Naive B cell (primary cell): Measurements from ENCODE around the gene VWF. TPM values are rescaled to one million over a fixed set of nuclear protein-coding genes. Genes with fewer than 3 reads are reported as not detected.

Experiments used
- ATAC-seq, 2 donors: fragments of 150-1000 bp; cut with Tn5 transposase; 2 replicates each; pipeline ENCODE4 v1.10.0; 2021; ENCODE audit warnings: low read depth in 2 of 2, mild to moderate bottlenecking in 2 of 2, moderate library complexity in 2 of 2
- DNase-seq: peaks from one replicate; pipeline ENCODE4 v3.0.0; 2022
- H3K27ac Mint-ChIP-seq, 6 donors: one replicate each; pipeline ENCODE4 v1.8.0; 2020 to 2022; ENCODE audit warnings: mild to moderate bottlenecking in 6 of 6, mixed read lengths in 6 of 6, moderate library complexity in 5 of 6, inconsistent platforms in 2 of 6
- H3K27me3 Mint-ChIP-seq, 3 donors: one replicate each; pipeline ENCODE4 v1.8.0; 2021 to 2022; ENCODE audit warnings: mixed read lengths in 3 of 3, mild to moderate bottlenecking in 1 of 3
- H3K36me3 Mint-ChIP-seq, 2 donors: one replicate each; pipeline ENCODE4 v1.8.0; 2020 to 2022; ENCODE audit warnings: mixed read lengths in 2 of 2, inconsistent platforms in 1 of 2, mild to moderate bottlenecking in 1 of 2
- H3K4me1 Mint-ChIP-seq, 3 donors: one replicate each; pipeline ENCODE4 v1.8.0; 2020 to 2022; ENCODE audit warnings: mixed read lengths in 3 of 3, inconsistent platforms in 1 of 3, mild to moderate bottlenecking in 1 of 3, moderate library complexity in 1 of 3
- H3K4me3 Mint-ChIP-seq, 8 donors: one replicate each; pipeline ENCODE4 v1.8.0; 2020 to 2022; ENCODE audit warnings: mild to moderate bottlenecking in 8 of 8, mixed read lengths in 8 of 8, moderate library complexity in 8 of 8, inconsistent platforms in 2 of 8
- H3K9me3 Mint-ChIP-seq, 7 donors: one replicate each; pipeline ENCODE4 v1.8.0; 2020 to 2022; ENCODE audit warnings: mixed read lengths in 7 of 7, mild to moderate bottlenecking in 5 of 7, inconsistent platforms in 2 of 7, moderate library complexity in 1 of 7
- polyA plus RNA-seq, 6 donors: library from polyadenylated mRNA; unstranded; fragments of 300-500 nt; fragmentation: Illumina TruSeq; gene quantifications; one replicate each; pipeline ENCODE4 v1.2.3, GENCODE V29; 2021; ENCODE audit warnings: low read depth in 6 of 6

Gene VWF
- polyA plus RNA-seq, 6 donors from 2014 or later, result 0.03 to 0.08 TPM; not detected in 4

DNA sequence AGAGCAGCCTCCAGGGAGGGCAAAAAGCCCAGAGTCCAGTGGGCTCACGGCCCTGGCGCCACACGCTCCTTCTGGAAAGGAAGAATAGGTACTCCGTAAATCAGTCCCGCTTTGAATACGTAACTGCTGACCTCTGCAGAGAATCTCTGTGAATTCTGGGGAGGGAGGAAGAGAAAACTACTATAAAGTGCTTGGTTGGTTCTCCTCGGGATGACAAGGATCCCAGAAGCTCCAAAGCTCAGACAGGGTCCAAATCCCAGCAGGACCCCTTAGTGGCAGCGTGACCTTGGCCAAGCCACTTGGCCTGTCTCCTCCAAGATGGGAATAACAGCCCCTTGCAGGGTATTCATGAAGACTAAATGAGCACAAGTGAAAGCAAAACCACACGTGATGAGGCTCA is 211.1 kb downstream of the VWF start:
- Mint-ChIP-seq H3K4me1 (no peaks in the 10 kb centered on the region), H3K4me3 (no peak overlapping the region), H3K36me3 (no peaks in the 10 kb centered on the region), H3K9me3 (no peaks in the 10 kb centered on the region), H3K27ac (no peak overlapping the region), H3K27me3 (peaks cover 9 to 11% (median 10%) of the 10 kb centered on the region in 3 donors)
- DNase-seq (no peak), ATAC-seq (no peak)

DNA sequence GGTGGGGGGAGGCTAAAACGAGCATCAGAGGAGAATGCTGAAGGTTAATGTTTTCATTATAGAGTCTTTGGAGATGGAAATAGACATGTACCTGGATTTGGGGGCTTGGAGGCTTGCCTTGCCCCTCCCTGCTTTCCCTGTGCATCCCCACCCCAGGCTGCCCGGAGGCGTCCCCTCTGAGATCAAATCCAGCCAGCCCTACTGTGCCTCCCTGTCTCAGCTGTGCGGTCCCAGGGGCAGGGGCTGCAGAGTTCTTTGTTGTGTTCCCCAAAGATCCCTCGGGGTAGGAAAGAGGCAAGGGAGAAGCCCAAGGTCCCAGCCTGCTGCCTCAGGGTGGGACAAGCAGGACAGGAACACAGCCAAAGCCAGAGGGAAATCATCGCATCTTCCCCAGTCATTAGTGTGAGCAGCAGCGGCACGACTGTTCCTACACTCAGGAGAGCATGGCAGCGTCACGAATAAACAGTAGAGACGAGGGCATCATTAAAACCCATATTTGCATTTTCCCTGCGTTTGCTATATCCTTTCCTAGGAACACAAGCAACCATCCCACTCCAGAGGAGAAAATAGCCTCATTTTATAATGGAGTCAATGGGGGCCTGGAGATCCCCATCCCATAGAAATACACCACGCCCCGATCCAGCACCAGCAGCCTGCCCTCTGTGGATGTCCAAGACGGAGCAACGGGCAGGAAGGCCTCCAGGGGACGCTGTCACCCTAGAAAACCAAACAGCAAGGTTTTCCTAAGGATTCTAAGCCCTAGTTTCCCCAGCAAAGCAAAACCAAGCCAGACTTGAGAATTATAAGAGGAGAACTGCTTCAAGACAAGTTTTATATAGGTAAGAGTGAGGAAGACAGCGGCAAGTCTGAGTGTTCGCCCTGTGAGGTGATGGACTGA is 211.8 kb downstream of the VWF start:
- DNase-seq (no peak), ATAC-seq (no peak)
- H3K9me3 Mint-ChIP-seq, result no peaks in the 10 kb centered on the region
- peaks cover 9 to 17% (median 10%) of the 10 kb centered on the region in 3 donors for H3K27me3 Mint-ChIP-seq
- H3K27ac Mint-ChIP-seq, result no peak overlapping the region
- H3K4me1 Mint-ChIP-seq, result no peaks in the 10 kb centered on the region
- H3K36me3 Mint-ChIP-seq, result no peaks in the 10 kb centered on the region
- peak overlapping the region in 1 of 8 donors; percentile 7 for H3K4me3 Mint-ChIP-seq

DNA sequence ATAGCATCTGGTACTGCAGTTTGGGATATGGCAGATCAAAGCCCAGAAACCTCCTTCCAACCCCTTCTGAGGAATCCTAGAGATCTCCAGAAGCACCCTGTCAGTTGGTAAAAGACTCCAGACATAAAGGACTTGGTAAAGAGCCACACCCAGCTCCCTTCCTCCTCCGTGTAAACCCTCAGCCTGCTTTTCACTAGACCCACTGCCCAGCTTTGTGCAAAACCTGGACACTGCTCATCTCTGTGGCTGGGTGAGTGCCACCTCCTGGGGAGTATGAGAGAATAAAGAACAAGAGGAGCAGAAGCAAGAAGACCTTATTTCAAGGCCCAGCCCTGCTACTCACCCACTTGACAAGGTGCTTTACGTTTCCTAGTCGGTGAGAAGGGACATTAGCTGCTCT is 212.5 kb downstream of the VWF start:
- Mint-ChIP-seq H3K27me3 (peaks cover 9 to 17% (median 10%) of the 10 kb centered on the region in 3 donors), H3K9me3 (no peaks in the 10 kb centered on the region), H3K4me1 (no peaks in the 10 kb centered on the region), H3K4me3 (no peak overlapping the region), H3K27ac (no peak overlapping the region), H3K36me3 (no peaks in the 10 kb centered on the region)
- DNase-seq (no peak), ATAC-seq (no peak)

DNA sequence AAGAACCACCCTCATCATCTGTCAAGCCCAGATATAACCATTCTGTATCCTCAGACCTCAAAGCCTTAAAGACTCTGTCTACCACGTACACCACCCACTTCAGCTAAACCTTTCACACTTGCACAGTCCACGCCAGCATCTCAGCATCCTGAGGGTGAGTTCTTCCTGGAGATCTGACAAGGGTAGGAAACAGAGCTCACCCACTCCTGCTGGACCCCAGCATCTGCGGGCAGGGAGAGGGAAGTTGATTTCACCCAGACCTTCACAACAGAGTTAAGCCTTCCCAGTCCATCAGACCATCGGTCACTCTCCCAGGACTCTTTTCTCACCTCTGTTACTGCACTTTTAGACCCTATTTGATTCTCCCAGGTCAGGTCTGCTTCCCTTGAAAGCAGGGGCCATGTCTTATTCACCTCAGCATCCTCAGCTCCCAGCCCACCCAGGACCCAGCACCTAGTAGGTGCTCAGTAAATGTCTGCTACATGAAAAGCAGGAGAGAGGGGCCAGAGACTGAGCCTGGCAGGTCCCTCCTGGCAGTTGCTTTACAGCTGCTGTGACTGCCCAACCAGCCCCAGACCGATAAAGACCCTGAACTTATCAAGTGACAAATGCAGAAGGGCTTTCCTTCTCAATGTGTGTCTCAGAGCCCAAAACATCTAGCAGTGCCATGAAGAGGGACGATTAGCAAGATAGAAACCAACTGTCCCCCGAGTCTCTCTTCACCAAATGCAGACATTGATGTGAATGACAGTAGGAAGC is 213.5 kb downstream of the VWF start:
- Mint-ChIP-seq H3K27ac (peak overlapping the region in 1 of 6 donors; percentile 31), H3K4me3 (peak overlapping the region in 1 of 8 donors; percentile 47)
- ATAC-seq, result no peak

DNA sequence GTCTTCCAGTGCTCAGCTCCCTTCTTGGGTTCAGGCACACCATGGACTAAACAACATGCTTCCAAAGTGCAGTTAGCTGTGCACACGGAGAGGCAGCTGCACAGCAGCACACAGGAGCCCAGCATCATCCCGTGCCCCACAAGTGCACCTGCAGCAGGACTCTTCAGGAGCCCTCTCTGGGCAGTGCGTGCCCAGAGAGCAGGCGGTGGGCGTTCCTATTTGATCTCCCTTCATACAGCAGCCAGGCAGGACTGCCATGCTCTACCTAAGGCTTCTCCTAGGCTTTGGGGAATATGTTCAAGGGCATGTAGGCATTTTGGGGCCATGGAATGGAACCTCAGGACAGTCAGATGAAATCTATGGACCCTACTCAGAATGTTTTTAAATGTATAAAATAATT is 214.9 kb downstream of the VWF start:
- Mint-ChIP-seq H3K4me3 (no peak overlapping the region), H3K27ac (no peak overlapping the region), H3K9me3 (peaks cover 0 to 1% (median 0%) of the 10 kb centered on the region in 7 donors), H3K36me3 (no peaks in the 10 kb centered on the region), H3K4me1 (no peaks in the 10 kb centered on the region), H3K27me3 (peaks cover 9 to 28% (median 21%) of the 10 kb centered on the region in 3 donors)
- ATAC-seq, result no peak
- no peak for DNase-seq

More for the DNA sequence above, 213.5 kb downstream of the VWF start:
- H3K27me3 Mint-ChIP-seq, result peaks cover 9 to 17% (median 10%) of the 10 kb centered on the region in 3 donors
- no peaks in the 10 kb centered on the region for H3K36me3 Mint-ChIP-seq
- DNase-seq, result no peak
- H3K9me3 Mint-ChIP-seq, result no peaks in the 10 kb centered on the region
- H3K4me1 Mint-ChIP-seq, result no peaks in the 10 kb centered on the region

DNA sequence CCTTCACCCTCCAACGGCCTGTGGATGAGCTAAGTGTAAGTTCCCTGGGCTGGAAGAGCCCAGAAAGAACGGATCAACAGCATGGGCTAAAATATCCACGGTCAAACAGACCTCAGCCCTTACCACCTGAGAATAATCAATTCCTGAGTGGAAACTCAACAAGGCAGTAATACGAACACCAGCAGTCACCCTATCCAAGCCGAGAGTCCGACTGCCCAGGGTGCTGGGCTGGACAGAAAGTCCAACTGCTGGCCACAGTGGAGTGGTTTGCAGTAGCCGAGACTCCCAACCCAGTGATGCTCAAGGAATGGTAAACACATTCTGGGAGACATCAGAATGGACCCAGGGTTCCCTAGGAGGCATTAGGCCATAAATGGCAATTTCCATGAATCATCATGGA is 216.2 kb downstream of the VWF start:
- peaks cover 0 to 3% (median 0%) of the 10 kb centered on the region in 7 donors for H3K9me3 Mint-ChIP-seq
- no peaks in the 10 kb centered on the region for H3K4me1 Mint-ChIP-seq

DNA sequence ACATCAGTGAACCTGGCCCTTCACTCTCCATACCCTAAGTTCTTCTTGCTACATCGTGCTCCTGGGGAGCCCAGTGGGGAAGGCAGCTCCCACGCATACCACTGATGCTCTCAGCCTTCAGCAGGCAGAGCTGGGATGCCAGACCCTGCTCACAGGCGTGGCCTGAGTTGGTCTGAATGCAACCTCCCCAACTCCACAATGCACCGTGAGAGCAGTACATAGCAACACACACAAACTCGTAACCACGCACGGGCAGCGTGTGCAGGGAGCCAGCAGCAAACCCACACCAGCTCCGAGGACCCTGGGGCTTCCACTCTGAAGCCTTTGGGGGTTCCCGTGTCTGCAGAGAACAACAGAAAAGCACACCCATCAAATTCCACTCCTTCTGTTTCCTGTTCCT is 216.7 kb downstream of the VWF start:
- peaks cover 13 to 32% (median 21%) of the 10 kb centered on the region in 3 donors for H3K27me3 Mint-ChIP-seq
- H3K4me1 Mint-ChIP-seq, result no peaks in the 10 kb centered on the region
- peaks cover 0 to 3% (median 0%) of the 10 kb centered on the region in 7 donors for H3K9me3 Mint-ChIP-seq
- no peak overlapping the region for H3K4me3 Mint-ChIP-seq
- ATAC-seq (no peak), DNase-seq (no peak)
- no peaks in the 10 kb centered on the region for H3K36me3 Mint-ChIP-seq
- H3K27ac Mint-ChIP-seq, result no peak overlapping the region

More for the DNA sequence above, 216.2 kb downstream of the VWF start:
- no peak overlapping the region for H3K4me3 Mint-ChIP-seq
- H3K27ac Mint-ChIP-seq, result no peak overlapping the region
- ATAC-seq, result no peak
- H3K27me3 Mint-ChIP-seq, result peaks cover 13 to 35% (median 25%) of the 10 kb centered on the region in 3 donors
- no peak for DNase-seq
- H3K36me3 Mint-ChIP-seq, result no peaks in the 10 kb centered on the region

DNA sequence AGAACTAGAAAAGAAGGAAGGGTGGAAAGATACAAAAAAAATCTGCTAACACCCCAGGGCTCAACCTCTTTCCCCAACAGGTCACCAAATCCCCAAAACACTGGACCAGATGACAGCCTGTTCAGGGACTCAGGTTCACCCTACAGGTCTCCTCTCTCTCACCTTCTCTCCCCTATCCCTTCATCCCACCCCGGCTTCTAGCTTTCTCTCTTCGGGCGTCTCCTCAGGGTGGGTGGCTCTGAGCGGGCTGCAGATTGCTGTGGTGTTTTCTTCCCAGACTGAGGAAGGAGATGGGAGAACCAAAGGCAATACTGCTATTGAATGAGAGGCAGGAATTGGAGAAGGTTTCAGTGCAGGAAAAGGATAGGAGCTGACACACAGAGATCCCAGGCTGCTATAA is 218.7 kb downstream of the VWF start:
- H3K4me3 Mint-ChIP-seq, result no peak overlapping the region
- no peak overlapping the region for H3K27ac Mint-ChIP-seq
- peaks cover 0 to 7% (median 0%) of the 10 kb centered on the region in 7 donors for H3K9me3 Mint-ChIP-seq
- no peak for DNase-seq
- no peaks in the 10 kb centered on the region for H3K36me3 Mint-ChIP-seq
- no peak for ATAC-seq
- H3K4me1 Mint-ChIP-seq, result no peaks in the 10 kb centered on the region
- H3K27me3 Mint-ChIP-seq, result peaks cover 16 to 39% (median 27%) of the 10 kb centered on the region in 3 donors

DNA sequence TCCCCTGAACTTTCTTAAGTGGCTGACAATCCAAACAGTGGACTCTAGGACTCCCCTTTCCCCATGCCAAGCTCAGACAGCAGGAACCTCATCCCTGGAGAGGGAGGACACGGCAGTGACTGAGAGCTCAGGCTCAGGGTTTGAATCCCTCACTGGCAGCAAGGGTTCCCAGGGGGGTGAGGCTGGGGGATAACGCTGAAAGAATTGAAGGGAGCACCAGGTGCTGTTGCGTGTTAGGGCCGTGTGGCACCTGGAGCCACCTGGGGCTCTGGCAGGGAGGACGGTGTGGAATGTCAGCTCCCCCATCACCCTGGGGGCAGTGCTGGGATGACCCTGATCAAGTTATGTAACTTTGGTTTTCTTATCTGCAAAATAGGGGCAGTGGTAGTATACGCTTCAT is 219.5 kb downstream of the VWF start:
- H3K27me3 Mint-ChIP-seq, result peaks cover 16 to 46% (median 33%) of the 10 kb centered on the region in 3 donors
- no peak overlapping the region for H3K4me3 Mint-ChIP-seq
- no peaks in the 10 kb centered on the region for H3K4me1 Mint-ChIP-seq
- ATAC-seq (no peak), DNase-seq (no peak)
- H3K27ac Mint-ChIP-seq, result no peak overlapping the region
- H3K36me3 Mint-ChIP-seq, result no peaks in the 10 kb centered on the region
- H3K9me3 Mint-ChIP-seq, result peaks cover 0 to 7% (median 0%) of the 10 kb centered on the region in 7 donors

DNA sequence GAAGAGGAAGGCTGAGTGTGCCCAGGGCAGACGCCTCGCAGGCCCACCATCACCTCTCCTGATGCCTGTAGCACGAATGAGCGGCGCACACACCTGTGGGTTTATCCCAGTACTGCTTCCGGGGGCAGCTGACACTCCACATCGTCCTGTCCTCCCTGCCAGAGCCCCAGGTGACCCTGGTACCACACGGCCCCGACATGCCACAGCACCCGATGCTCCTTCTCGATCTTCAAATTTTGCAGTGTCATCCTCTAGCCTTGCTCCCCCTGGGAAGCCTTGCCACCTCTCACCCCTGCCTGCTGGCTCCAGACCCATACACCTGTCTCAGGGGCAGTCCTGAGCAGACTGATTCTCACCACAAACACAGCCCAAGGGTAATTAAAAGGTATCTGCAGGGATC is 220.0 kb downstream of the VWF start:
- H3K4me1 Mint-ChIP-seq, result no peaks in the 10 kb centered on the region
- H3K4me3 Mint-ChIP-seq, result no peak overlapping the region
- H3K9me3 Mint-ChIP-seq, result peaks cover 0 to 7% (median 0%) of the 10 kb centered on the region in 7 donors
- no peaks in the 10 kb centered on the region for H3K36me3 Mint-ChIP-seq
- peaks cover 16 to 44% (median 33%) of the 10 kb centered on the region in 3 donors for H3K27me3 Mint-ChIP-seq
- no peak overlapping the region for H3K27ac Mint-ChIP-seq
- DNase-seq (no peak), ATAC-seq (no peak)

DNA sequence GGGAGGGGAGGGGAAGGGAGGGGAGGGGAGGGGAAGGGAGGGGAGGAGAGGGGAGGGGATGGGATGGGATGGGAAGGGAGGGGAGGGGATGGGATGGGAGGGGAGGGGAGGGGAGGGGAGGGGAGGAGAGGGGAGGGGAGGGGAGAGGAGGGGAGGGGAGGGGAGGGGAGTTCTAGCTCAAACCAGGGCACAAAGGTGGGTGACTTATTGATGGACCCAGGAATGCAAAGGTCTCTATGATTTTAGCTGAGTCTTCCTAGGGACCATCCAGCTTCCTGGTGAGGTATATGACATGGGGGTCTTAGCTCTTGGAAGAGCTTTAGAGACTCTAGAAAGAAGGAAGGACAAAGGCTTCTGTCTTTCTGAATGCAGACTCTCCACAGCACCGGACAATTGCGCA is 221.7 kb downstream of the VWF start:
- no peaks in the 10 kb centered on the region for H3K4me1 Mint-ChIP-seq
- ATAC-seq, result no peak
- H3K36me3 Mint-ChIP-seq, result no peaks in the 10 kb centered on the region
- peaks cover 0 to 7% (median 1%) of the 10 kb centered on the region in 7 donors for H3K9me3 Mint-ChIP-seq
- no peak for DNase-seq
- H3K4me3 Mint-ChIP-seq, result no peak overlapping the region
- H3K27ac Mint-ChIP-seq, result no peak overlapping the region
- H3K27me3 Mint-ChIP-seq, result peaks cover 18 to 36% (median 35%) of the 10 kb centered on the region in 3 donors

DNA sequence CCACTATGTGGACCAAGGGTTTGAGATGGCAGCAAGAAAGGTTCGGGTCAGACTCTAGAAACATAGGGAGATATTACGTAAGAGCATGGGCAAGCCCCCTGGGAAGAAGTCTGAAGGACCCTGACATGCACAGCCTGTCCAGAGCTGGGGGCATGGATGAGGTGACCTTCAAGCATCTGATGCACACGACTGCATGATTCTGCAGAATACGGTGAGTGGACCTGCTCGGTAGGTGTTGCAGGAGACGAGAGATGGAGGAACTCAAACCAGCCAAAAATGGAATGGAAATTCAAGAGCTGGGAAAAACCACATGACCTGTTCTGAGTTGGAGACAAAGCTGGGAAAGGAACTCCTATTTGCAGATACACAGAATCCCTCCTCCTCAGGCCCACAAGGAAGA is 223.1 kb downstream of the VWF start:
- peak overlapping the region in 1 of 8 donors; percentile 0 for H3K4me3 Mint-ChIP-seq
- peaks cover 0 to 10% (median 2%) of the 10 kb centered on the region in 7 donors for H3K9me3 Mint-ChIP-seq
- DNase-seq (no peak), ATAC-seq (no peak)
- no peaks in the 10 kb centered on the region for H3K36me3 Mint-ChIP-seq
- no peaks in the 10 kb centered on the region for H3K4me1 Mint-ChIP-seq
- H3K27ac Mint-ChIP-seq, result peak overlapping the region in 1 of 6 donors; percentile 48
- peaks cover 25 to 47% (median 42%) of the 10 kb centered on the region in 3 donors for H3K27me3 Mint-ChIP-seq

DNA sequence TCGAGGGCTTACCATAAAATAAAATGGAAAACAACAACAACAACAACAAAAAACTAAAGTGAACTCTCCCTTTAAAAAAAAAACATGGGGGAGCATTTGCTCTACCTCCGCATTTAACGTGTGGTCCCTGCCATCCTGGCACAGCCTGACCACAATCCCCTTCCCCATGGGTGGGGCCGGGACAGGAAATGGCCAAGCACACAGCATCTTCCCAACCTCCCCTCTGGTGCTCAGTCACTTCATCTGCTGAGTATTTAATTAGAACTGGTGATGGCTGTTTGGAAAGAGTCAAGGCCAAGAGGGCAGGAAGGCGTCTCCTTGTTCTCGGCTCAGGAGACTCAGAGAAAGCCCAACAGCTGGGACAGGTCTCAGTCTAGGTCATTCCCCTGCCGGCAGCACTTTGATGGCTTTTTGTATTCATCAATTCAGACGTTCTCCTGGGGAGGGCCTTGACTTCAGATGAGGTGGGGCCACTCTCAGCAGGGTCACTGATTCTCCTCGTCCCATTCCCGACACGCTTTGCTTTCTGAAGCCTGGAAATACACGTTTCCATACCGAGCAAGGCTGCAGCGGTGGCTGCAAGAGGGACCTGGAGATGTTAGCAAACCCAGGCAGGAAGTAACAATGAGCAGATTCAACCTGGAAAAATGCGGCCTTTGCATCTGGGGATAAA is 223.8 kb downstream of the VWF start:
- peak overlapping the region in 1 of 6 donors; percentile 32 for H3K27ac Mint-ChIP-seq
- no peak overlapping the region for H3K4me3 Mint-ChIP-seq
- ATAC-seq (no peak), DNase-seq (no peak)
- no peaks in the 10 kb centered on the region for H3K4me1 Mint-ChIP-seq
- peaks cover 28 to 48% (median 44%) of the 10 kb centered on the region in 3 donors for H3K27me3 Mint-ChIP-seq
- H3K9me3 Mint-ChIP-seq, result peaks cover 0 to 10% (median 2%) of the 10 kb centered on the region in 7 donors
- no peaks in the 10 kb centered on the region for H3K36me3 Mint-ChIP-seq
